HG02970 (cell line): ENCODE results near the gene LRP5.
"Not testable (repeated sequence)": the region's sequence is repeated elsewhere in the genome, so short reads cannot be mapped to it uniquely, and the experiment has no call there.

Source experiments
- ATAC-seq: cut with Tn5 transposase; IDR thresholded peaks from one replicate; pipeline ENCODE4 v1.9.1; 2021; ENCODE audit warnings: mild to moderate bottlenecking, moderate library complexity, moderate number of reproducible peaks; ENCODE audit not compliant: unreplicated experiment, low FRiP score

Gene LRP5

GRCh38 chr11:68279676-68280075 is 32.7 kb upstream of the LRP5 start:
- ATAC-seq = no peak

- ATAC-seq = no peak
Measured at GRCh38 chr11:68282141-68282860, 30.1 kb upstream of the LRP5 start.

- no peak for ATAC-seq
Measured at GRCh38 chr11:68282861-68283230, 29.5 kb upstream of the LRP5 start.

- ATAC-seq = not testable (repeated sequence)
Measured at GRCh38 chr11:68284588-68284987, 27.8 kb upstream of the LRP5 start.

GRCh38 chr11:68287419-68287818 is 25.0 kb upstream of the LRP5 start:
- ATAC-seq = no peak

- ATAC-seq = no peak
Measured at GRCh38 chr11:68289456-68289855, 22.9 kb upstream of the LRP5 start.

GRCh38 chr11:68293708-68294107 is 18.7 kb upstream of the LRP5 start:
- no peak for ATAC-seq

- ATAC-seq = no peak
Measured at GRCh38 chr11:68295271-68295670, 17.1 kb upstream of the LRP5 start.

GRCh38 chr11:68295940-68296339 is 16.5 kb upstream of the LRP5 start:
- no peak for ATAC-seq

- no peak for ATAC-seq
Measured at GRCh38 chr11:68296344-68297051, 15.9 kb upstream of the LRP5 start.

- ATAC-seq = no peak
Measured at GRCh38 chr11:68297052-68297378, 15.4 kb upstream of the LRP5 start.

GRCh38 chr11:68297494-68297811 is 14.9 kb upstream of the LRP5 start:
- ATAC-seq = no peak

GRCh38 chr11:68297812-68298658 is 14.4 kb upstream of the LRP5 start:
- ATAC-seq = no peak

GRCh38 chr11:68298659-68299516 is 13.5 kb upstream of the LRP5 start:
- ATAC-seq = no peak

GRCh38 chr11:68299517-68299879 is 12.9 kb upstream of the LRP5 start:
- not testable (repeated sequence) for ATAC-seq

GRCh38 chr11:68300076-68300830 is 12.1 kb upstream of the LRP5 start:
- no peak for ATAC-seq

GRCh38 chr11:68302256-68302655 is 10.1 kb upstream of the LRP5 start:
- ATAC-seq = no peak

- ATAC-seq = no peak
Measured at GRCh38 chr11:68302670-68303069, 9.7 kb upstream of the LRP5 start.

- ATAC-seq = no peak
Measured at GRCh38 chr11:68303083-68303482, 9.3 kb upstream of the LRP5 start.
